Left ventricle myocardium superior (tissue), 1 donor: Measurements from ENCODE around the gene ZNF609. TPM values are rescaled to one million over a fixed set of nuclear protein-coding genes. Genes with fewer than 3 reads are reported as not detected.

Experiments
- ATAC-seq: fragments of 200-7000 bp; cut with Tn5 transposase; one replicate; pipeline ENCODE4 v1.9.1; 2020; ENCODE audit warnings: mild to moderate bottlenecking, moderate library complexity
- DNase-seq: peaks from one replicate; pipeline ENCODE4 v3.0.0-alpha.2; 2020
- intact Hi-C: fragments of 100-400 bp; cut with micrococcal nuclease; formaldehyde crosslinking; loops from one replicate; pipeline ENCODE4 v1.11.0; 2022
- total RNA-seq: library from RNA; stranded (reverse); fragmentation: NEBNext Ultra II Directional; extraction: Animal tissue kit (Norgen Biotek cat#: 25700); gene quantifications from one replicate; pipeline ENCODE4 v1.2.1, GENCODE V29; 2021
- donor health status: DM: no; HTN: yes; CAD: no; lungs with severe emphysema.

Gene ZNF609
- total RNA-seq, 1 donor from 2014 or later, result 17.7 TPM

- ATAC-seq, result peak; percentile 49
- intact Hi-C loops, result no loop called here
Measured at GRCh38 chr15:64699751-64700388, 239.5 kb downstream of the ZNF609 start.

GRCh38 chr15:64701051-64701450, 240.7 kb downstream of the ZNF609 start:
- DNase-seq (no peak), ATAC-seq (no peak)

More at GRCh38 chr15:64699751-64700388, 239.5 kb downstream of the ZNF609 start:
- DNase-seq, result peak; percentile 67

GRCh38 chr15:64701482-64702184, 241.3 kb downstream of the ZNF609 start:
- no peak for DNase-seq
- intact Hi-C loops, result no loop called here
- no peak for ATAC-seq

More at GRCh38 chr15:64701051-64701450, 240.7 kb downstream of the ZNF609 start:
- intact Hi-C loops, result no loop called here

GRCh38 chr15:64702816-64703631, 242.6 kb downstream of the ZNF609 start:
- DNase-seq (peak; percentile 99), ATAC-seq (peak; percentile 94)
- intact Hi-C loops, result no loop called here

GRCh38 chr15:64703632-64703959, 243.2 kb downstream of the ZNF609 start:
- DNase-seq, result no peak
- intact Hi-C loops, result no loop called here
- peak; percentile 0 for ATAC-seq

GRCh38 chr15:64705006-64705405, 244.6 kb downstream of the ZNF609 start:
- ATAC-seq, result no peak
- intact Hi-C loops, result no loop called here
- DNase-seq, result no peak

- no peak for DNase-seq
- no peak for ATAC-seq
- intact Hi-C loops, result no loop called here
Measured at GRCh38 chr15:64706011-64706911, 245.9 kb downstream of the ZNF609 start.

- no peak for DNase-seq
- intact Hi-C loops, result no loop called here
- ATAC-seq, result no peak
Measured at GRCh38 chr15:64710676-64711428, 250.5 kb downstream of the ZNF609 start.

- ATAC-seq, result no peak
- intact Hi-C loops, result no loop called here
- DNase-seq, result no peak
Measured at GRCh38 chr15:64712353-64712752, 252.0 kb downstream of the ZNF609 start.

- intact Hi-C loops, result no loop called here
- ATAC-seq (no peak), DNase-seq (no peak)
Measured at GRCh38 chr15:64713592-64713991, 253.2 kb downstream of the ZNF609 start.

- DNase-seq (no peak), ATAC-seq (no peak)
- intact Hi-C loops, result no loop called here
Measured at GRCh38 chr15:64716452-64716851, 256.1 kb downstream of the ZNF609 start.

- ATAC-seq (no peak), DNase-seq (no peak)
- intact Hi-C loops, result no loop called here
Measured at GRCh38 chr15:64717130-64717529, 256.8 kb downstream of the ZNF609 start.

- intact Hi-C loops, result no loop called here
- DNase-seq (no peak), ATAC-seq (peak; percentile 32)
Measured at GRCh38 chr15:64717735-64718495, 257.5 kb downstream of the ZNF609 start.

- intact Hi-C loops, result no loop called here
- DNase-seq (no peak), ATAC-seq (peak; percentile 70)
Measured at GRCh38 chr15:64720188-64720587, 259.8 kb downstream of the ZNF609 start.

GRCh38 chr15:64730151-64730550, 269.8 kb downstream of the ZNF609 start:
- ATAC-seq, result no peak
- intact Hi-C loops, result loop anchor here (10.0 kb wide), 1 partner anchor 175 kb away; no protein-coding TSS in a partner anchor
- no peak for DNase-seq

GRCh38 chr15:64731012-64731804, 270.8 kb downstream of the ZNF609 start:
- DNase-seq (peak; percentile 91), ATAC-seq (peak; percentile 78)
- intact Hi-C loops, result loop anchor here (10.0 kb wide), 1 partner anchor 174 kb away; no protein-coding TSS in a partner anchor

GRCh38 chr15:64731805-64732151, 271.4 kb downstream of the ZNF609 start:
- no peak for DNase-seq
- intact Hi-C loops, result loop anchor here (10.0 kb wide), 1 partner anchor 173 kb away; no protein-coding TSS in a partner anchor
- peak; percentile 12 for ATAC-seq
